Neural crest cell (in vitro differentiated cells): ENCODE measurements around the gene MPP3. TPM values are rescaled to one million over a fixed set of nuclear protein-coding genes. Genes with fewer than 3 reads are reported as not detected.

Source experiments
- DNase-seq: peaks from one replicate; pipeline ENCODE4 v3.0.0; 2021; ENCODE audit warnings: low read depth, mixed read lengths, low spot score
- H3K27ac Mint-ChIP-seq: one replicate; pipeline ENCODE4 v1.8.0; 2021; ENCODE audit warnings: mild to moderate bottlenecking, mixed read lengths; ENCODE audit not compliant: unreplicated experiment
- H3K27me3 Mint-ChIP-seq: 2 replicates; pipeline ENCODE4 v1.8.0; 2021; ENCODE audit warnings: low read depth, mild to moderate bottlenecking, mixed read lengths
- H3K36me3 Mint-ChIP-seq: 2 replicates; pipeline ENCODE4 v1.8.0; 2021; ENCODE audit warnings: low read depth, mild to moderate bottlenecking, mixed read lengths
- H3K4me1 Mint-ChIP-seq: 2 replicates; pipeline ENCODE4 v1.8.0; 2021; ENCODE audit warnings: mixed read lengths
- H3K4me3 Mint-ChIP-seq: one replicate; pipeline ENCODE4 v1.8.0; 2021; ENCODE audit warnings: mild to moderate bottlenecking, mixed read lengths
- H3K9me3 Mint-ChIP-seq: 2 replicates; pipeline ENCODE4 v1.8.0; 2021; ENCODE audit warnings: mixed read lengths
- CTCF ChIP-seq: fragments of 200-600 bp; sonication (generic); conservative IDR thresholded peaks from 2 replicates; pipeline ENCODE4 v1.5.0; 2021; ENCODE audit warnings: antibody characterized with exemption, mild to moderate bottlenecking
- total RNA-seq: library from RNA; stranded (reverse); gene quantifications from 2 replicates; pipeline ENCODE4 v1.2.1, GENCODE V29; 2021

Gene MPP3
- total RNA-seq, 1 donor from 2014 or later = 14.4 TPM

DNA sequence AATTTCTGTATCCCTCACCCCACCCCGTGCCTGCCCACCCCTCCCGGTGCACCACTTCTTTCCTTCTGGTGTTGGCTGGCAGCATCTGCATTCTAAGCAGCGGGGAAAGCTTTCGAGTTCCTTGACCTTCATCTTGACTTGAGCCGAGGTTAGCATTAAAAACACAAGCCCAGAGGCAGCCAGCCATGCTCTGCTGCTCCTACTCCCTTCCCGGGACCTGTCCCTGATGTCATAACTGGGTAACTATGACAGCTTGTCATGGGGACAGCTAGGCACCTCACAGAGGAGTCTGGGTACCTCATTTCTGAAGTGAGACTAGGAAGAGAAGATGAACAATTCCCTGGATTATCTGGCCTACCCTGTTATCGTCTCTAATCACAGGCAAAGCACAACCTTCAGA is 52.8 kb downstream of the MPP3 start, which contains the start of gene CFAP97D1:
Gene CFAP97D1, plus strand, starts transcription at position 301 of the 400 bp plus-strand sequence. Its CDS starts 28 bp downstream, at position 329.
- TF ChIP-seq CTCF = no peak
- Mint-ChIP-seq H3K4me1 (peaks cover 19% of the 10 kb centered on the region), H3K4me3 (peak within 1 kb of the TSS; percentile 87), H3K9me3 (no peaks in the 10 kb centered on the region), H3K27ac (peak within 1 kb of the TSS; percentile 22), H3K27me3 (peaks cover 24% of the 10 kb centered on the region), H3K36me3 (no peaks in the 10 kb centered on the region)
- no peak for DNase-seq

DNA sequence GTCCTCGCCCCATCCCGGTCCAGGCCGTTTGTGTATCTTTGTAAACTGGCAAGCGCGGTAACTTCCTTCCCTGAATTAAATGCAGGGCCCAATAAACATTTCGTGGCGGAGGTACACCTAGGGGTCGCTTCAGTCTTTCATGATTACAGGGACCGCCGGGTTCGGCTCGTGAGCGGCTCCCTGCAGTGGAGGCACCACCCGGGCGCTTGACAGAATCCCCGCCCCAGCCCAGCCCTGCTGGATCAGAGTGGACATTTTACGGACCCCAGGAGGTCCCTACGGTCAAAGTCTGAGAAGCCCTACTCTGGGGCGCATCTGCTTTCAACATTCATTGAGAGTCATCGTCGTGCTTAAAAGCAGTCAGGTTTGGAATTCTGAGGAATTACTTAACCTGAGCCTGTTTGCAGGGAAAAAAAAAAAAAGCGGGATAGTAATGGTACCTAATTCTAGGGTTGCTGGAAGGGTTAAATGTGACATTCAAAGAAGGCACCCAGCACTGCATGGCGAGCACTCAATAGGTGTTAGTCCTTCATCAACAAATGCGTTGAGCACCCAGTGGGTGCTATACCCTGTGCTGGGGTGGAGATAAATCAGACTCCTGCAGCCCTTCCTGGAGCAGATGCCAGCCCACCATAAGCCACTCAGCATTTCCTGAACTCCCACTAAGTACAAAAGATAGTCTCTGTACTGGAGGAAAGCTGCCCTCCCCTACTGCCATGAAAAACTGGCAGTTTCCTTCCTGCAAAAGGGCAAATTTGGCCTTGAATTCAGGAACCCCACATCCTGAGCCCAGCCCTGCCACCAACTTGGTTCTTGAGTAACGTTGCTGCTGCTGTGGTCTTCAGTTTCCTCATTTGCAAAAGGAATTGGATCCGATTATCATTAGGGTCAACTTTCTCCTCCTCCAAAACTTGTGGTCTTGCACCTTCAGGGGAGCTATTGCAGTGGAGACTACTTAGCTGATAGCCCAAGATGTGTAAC is 53.5 kb downstream of the MPP3 start:
- H3K4me3 Mint-ChIP-seq = peak overlapping the region; percentile 87
- H3K27me3 Mint-ChIP-seq = peaks cover 24% of the 10 kb centered on the region
- no peak for TF ChIP-seq CTCF
- H3K36me3 Mint-ChIP-seq = no peaks in the 10 kb centered on the region
- peaks cover 15% of the 10 kb centered on the region for H3K4me1 Mint-ChIP-seq
- peak overlapping the region; percentile 22 for H3K27ac Mint-ChIP-seq
- H3K9me3 Mint-ChIP-seq = no peaks in the 10 kb centered on the region
- DNase-seq = no peak

- Mint-ChIP-seq H3K27me3 (peaks cover 24% of the 10 kb centered on the region), H3K9me3 (no peaks in the 10 kb centered on the region), H3K27ac (peak within 1 kb of the TSS; percentile 95), H3K4me1 (peaks cover 13% of the 10 kb centered on the region), H3K36me3 (no peaks in the 10 kb centered on the region), H3K4me3 (peak within 1 kb of the TSS; percentile 88)
- no peak for TF ChIP-seq CTCF
- DNase-seq = peak; percentile 75
Observed at GRCh38 chr17:43778337-43779144, 54.4 kb downstream of the MPP3 start, which contains the start of gene DUSP3. DUSP3 (minus strand) TSS chr17:43778977; CDS start chr17:43778924, 53 bp downstream.

GRCh38 chr17:43774304-43775250 is 58.4 kb downstream of the MPP3 start:
- H3K9me3 Mint-ChIP-seq = no peaks in the 10 kb centered on the region
- no peak for TF ChIP-seq CTCF
- H3K27me3 Mint-ChIP-seq = peaks cover 5% of the 10 kb centered on the region
- DNase-seq = no peak
- H3K4me3 Mint-ChIP-seq = no peak overlapping the region
- peaks cover 8% of the 10 kb centered on the region for H3K36me3 Mint-ChIP-seq
- H3K4me1 Mint-ChIP-seq = peaks cover 12% of the 10 kb centered on the region
- H3K27ac Mint-ChIP-seq = no peak overlapping the region
